Right lung (tissue), 5 donors: Measurements from ENCODE around the gene ALDH1L2. TPM values are rescaled to one million over a fixed set of nuclear protein-coding genes. Genes with fewer than 3 reads are reported as not detected.
A peak's percentile ranks its signal among the peaks of the same experiment; 100 is the strongest.

ENCODE experiments used
- DNase-seq, 2 donors: peaks; one replicate each; pipeline ENCODE4 v3.0.0-alpha.2; 2013
- polyA plus RNA-seq, 5 donors: library from polyadenylated mRNA; unstranded; fragments of 120-200 nt; gene quantifications; one replicate each; pipeline versions ENCODE4 v1.2.1 to v1.2.3, GENCODE V29; 2013; ENCODE audit warnings: inconsistent platforms in 1 of 5, low replicate concordance in 1 of 5; ENCODE audit not compliant: insufficient read length in 5 of 5, insufficient read depth in 1 of 5

Gene ALDH1L2
- polyA plus RNA-seq, 5 donors: 3.3 to 4.9 (median 3.6) TPM

GRCh38 chr12:105033851-105034250 lies 50.4 kb downstream of the ALDH1L2 start:
- DNase-seq: no peak

GRCh38 chr12:105032703-105033357 lies 51.4 kb downstream of the ALDH1L2 start:
- no peak for DNase-seq

- no peak for DNase-seq
These were observed 53.1 kb downstream of the ALDH1L2 start for GRCh38 chr12:105030820-105031807.

- no peak for DNase-seq
These were observed 57.8 kb downstream of the ALDH1L2 start for GRCh38 chr12:105026411-105026810.

GRCh38 chr12:105025890-105026289 lies 58.4 kb downstream of the ALDH1L2 start:
- DNase-seq: peak; percentile 63 to 72

GRCh38 chr12:105024928-105025327 lies 59.3 kb downstream of the ALDH1L2 start:
- DNase-seq: no peak

- DNase-seq: no peak
These were observed 63.9 kb downstream of the ALDH1L2 start for GRCh38 chr12:105020241-105020962.

GRCh38 chr12:105018776-105019175 lies 65.5 kb downstream of the ALDH1L2 start:
- DNase-seq: no peak

GRCh38 chr12:105018012-105018411 lies 66.2 kb downstream of the ALDH1L2 start:
- no peak for DNase-seq

GRCh38 chr12:105015543-105015942 lies 68.7 kb downstream of the ALDH1L2 start:
- DNase-seq: no peak

- no peak for DNase-seq
These were observed 69.7 kb downstream of the ALDH1L2 start for GRCh38 chr12:105014603-105015002.

- DNase-seq: no peak
These were observed 70.4 kb downstream of the ALDH1L2 start for GRCh38 chr12:105013892-105014291.

- DNase-seq: no peak
These were observed 82.8 kb downstream of the ALDH1L2 start for GRCh38 chr12:105001476-105001875.

GRCh38 chr12:104999347-104999685 lies 84.9 kb downstream of the ALDH1L2 start:
- no peak for DNase-seq

GRCh38 chr12:104998423-104999346 lies 85.6 kb downstream of the ALDH1L2 start:
- DNase-seq: peak in 1 of 2 donors; percentile 32

GRCh38 chr12:104997541-104997940 lies 86.7 kb downstream of the ALDH1L2 start:
- no peak for DNase-seq

- no peak for DNase-seq
These were observed 89.9 kb downstream of the ALDH1L2 start for GRCh38 chr12:104994336-104994735.

GRCh38 chr12:104991565-104992128 lies 92.6 kb downstream of the ALDH1L2 start:
- DNase-seq: no peak

- DNase-seq: no peak
These were observed 93.3 kb downstream of the ALDH1L2 start for GRCh38 chr12:104990950-104991349.

GRCh38 chr12:104986022-104986941 lies 98.0 kb downstream of the ALDH1L2 start, which contains the start of gene NOPCHAP1:
TSS of gene NOPCHAP1 (plus strand) at chr12:104986316. CDS start at chr12:104986353, 37 bp downstream.
- peak; percentile 85 to 87 for DNase-seq
